Adrenal gland (tissue), 12 donors: ENCODE results near the gene CUX1. TPM values are rescaled to one million over a fixed set of nuclear protein-coding genes. Genes with fewer than 3 reads are reported as not detected.

Experiments used
- DNase-seq, 7 donors: peaks; one replicate each; pipeline ENCODE4 v3.0.0-alpha.2; 2019 to 2020
- H3K27ac ChIP-seq, 5 donors: fragments of 200-600 bp; sonication (generic) in 4 of 5; 1 replicate in 3 of 5; 2 replicates in 2 of 5; pipeline versions ENCODE4 v1.5.1 to v1.8.0; 2016 to 2020; ENCODE audit warnings: mild to moderate bottlenecking in 1 of 5
- H3K27me3 ChIP-seq: fragments of 200-600 bp; 2 replicates; pipeline ENCODE4 v1.8.0; 2021
- H3K36me3 ChIP-seq, 2 donors: fragments of 200-600 bp; replicated peaks in 1 of 2; 1 replicate in 1 of 2; 2 replicates in 1 of 2; pipeline versions ENCODE4 v1.5.1 to v1.8.0; 2018 to 2022
- H3K4me1 ChIP-seq, 2 donors: fragments of 200-600 bp; replicated peaks in 1 of 2; 1 replicate in 1 of 2; 2 replicates in 1 of 2; pipeline versions ENCODE4 v1.5.1 to v1.8.0; 2018 to 2021
- H3K4me3 ChIP-seq, 4 donors: fragments of 200-600 bp; sonication (generic) in 3 of 4; one replicate each; pipeline ENCODE4 v1.5.1; 2016 to 2018
- H3K9me3 ChIP-seq, 3 donors: fragments of 200-600 bp; sonication (generic) in 1 of 3; replicated peaks in 1 of 3; 1 replicate in 2 of 3; 2 replicates in 1 of 3; pipeline versions ENCODE4 v1.5.1 to v1.8.0; 2016 to 2021
- POLR2A ChIP-seq, 2 donors: fragments of 450-650 bp; IDR thresholded peaks; one replicate each; pipeline ENCODE4 v1.6.1; 2017; ENCODE audit warnings: antibody characterized with exemption in 2 of 2, mild to moderate bottlenecking in 2 of 2, moderate library complexity in 1 of 2
- WGBS, 4 donors: extraction: QIAGEN DNeasy Blood & Tissue Kit in 2 of 4; methylation state at CpG; one replicate each; pipeline versions ENCODE4 v1.1.5 to v1.1.7; 2013 to 2017; 5-methylcytosine and 5-hydroxymethylcytosine counted together
- intact Hi-C, 2 donors: fragments of 100-400 bp; cut with DNase I; formaldehyde crosslinking; loops; one replicate each; pipeline versions ENCODE4 v1.14.1 to v1.15.0; 2022 to 2023
- polyA plus RNA-seq, 3 donors: library from polyadenylated mRNA; stranded (reverse); fragments of 200-250 nt in 2 of 3; fragments of 350-450 nt in 1 of 3; fragmentation: Illumina TruSeq in 1 of 3; extraction: RNeasy Lipid Tissue Mini Kit (QIAGEN cat#74804) in 1 of 3; gene quantifications; one replicate each; pipeline ENCODE4 v1.2.3, GENCODE V29; 2013 to 2014
- total RNA-seq, 9 donors: library from RNA; depleted of rRNA in 4 of 9; stranded (reverse); fragments of >200 nt in 4 of 9; fragments of 120-200 nt in 1 of 9; fragmentation: NEBNext Ultra II Directional in 1 of 9; extraction: Animal tissue kit (Norgen Biotek cat#: 25700) in 1 of 9; gene quantifications; one replicate each; pipeline versions ENCODE4 v1.1.0 to v1.2.4, GENCODE V29; 2013 to 2023
- TF ChIP-seq, protein P1 (sequence below), 6 experiments: fragments of 450-650 bp in 4 of 6; fragments of 200-600 bp in 2 of 6; sonication (generic) in 1 of 6; IDR thresholded peaks; 1 replicate in 5 of 6; 2 replicates in 1 of 6; pipeline versions ENCODE4 v1.5.1 to v1.8.0; 2016 to 2021; ENCODE audit warnings: antibody characterized with exemption in 6 of 6, mild to moderate bottlenecking in 2 of 6, moderate library complexity in 1 of 6
- donor health status: healthy with polysubstance abuse.
- donor health status: Bipolar disorder and iron deficiency.
- donor health status: DM: yes; HTN: yes; CAD: no.
- donor health status: DM: no; HTN: no; CAD: no.
- donor health status: DM: no; HTN: no; CAD: no.
- donor health status: DM: yes; HTN: yes; CAD: no.

The CUX1 gene
- total and polyA plus RNA-seq, 12 donors: 17.2 to 72.6 (median 58.3) TPM

DNA sequence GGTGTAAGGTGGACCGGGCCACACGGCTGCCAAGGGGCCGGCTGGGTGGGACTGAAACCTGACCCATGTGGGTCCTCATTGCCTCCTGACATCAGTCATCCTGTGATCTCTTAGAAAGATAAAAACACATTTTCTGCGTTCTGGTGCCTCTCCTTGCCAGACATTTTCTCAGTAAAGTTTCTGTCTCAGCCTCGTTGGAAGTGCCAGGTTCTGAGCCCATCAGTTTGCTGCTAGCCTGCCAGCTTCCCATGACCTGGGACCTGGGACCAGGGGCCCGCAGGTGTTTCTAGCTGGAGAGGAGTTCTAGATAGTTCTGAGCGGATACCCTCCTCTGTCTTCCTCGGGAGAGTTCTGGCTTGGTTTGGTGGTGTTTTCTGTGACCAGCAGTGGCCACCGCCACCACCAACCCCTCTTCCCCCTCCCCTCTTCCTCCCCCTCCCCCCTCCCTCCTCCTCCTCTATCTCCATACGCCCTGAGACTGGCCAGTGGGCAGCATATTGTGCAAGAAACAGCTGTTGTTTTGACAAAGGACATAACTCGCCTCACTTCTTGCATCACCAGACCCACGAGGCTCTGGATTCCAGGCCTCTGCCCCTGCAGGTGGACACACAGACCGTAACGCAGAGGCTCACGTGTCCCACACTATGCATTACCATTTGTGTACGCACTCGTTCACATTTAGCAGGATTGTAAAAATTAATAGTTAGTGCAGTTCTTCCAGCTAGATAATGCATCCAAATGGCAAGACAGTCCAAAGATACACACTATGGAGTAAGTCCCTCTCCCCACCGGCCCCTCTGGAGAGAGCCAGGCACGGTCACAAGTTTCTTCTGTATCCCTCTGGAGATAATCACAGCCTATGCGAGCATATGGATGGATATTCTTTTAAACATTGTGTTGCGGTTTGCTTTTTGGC, 94.6 kb downstream of the CUX1 start:
- peaks cover 0 to 6% of the 10 kb centered on the region in 2 donors for H3K36me3 ChIP-seq
- H3K4me1 ChIP-seq: no peaks in the 10 kb centered on the region
- peak overlapping the region in 2 of 5 donors; percentile 5 to 60 for H3K27ac ChIP-seq
- intact Hi-C loops: no loop called here
- peak in 6 of 7 donors; percentile 46 to 80 (median 62) for DNase-seq
- no peak overlapping the region for H3K4me3 ChIP-seq
- TF ChIP-seq, protein P1, sequence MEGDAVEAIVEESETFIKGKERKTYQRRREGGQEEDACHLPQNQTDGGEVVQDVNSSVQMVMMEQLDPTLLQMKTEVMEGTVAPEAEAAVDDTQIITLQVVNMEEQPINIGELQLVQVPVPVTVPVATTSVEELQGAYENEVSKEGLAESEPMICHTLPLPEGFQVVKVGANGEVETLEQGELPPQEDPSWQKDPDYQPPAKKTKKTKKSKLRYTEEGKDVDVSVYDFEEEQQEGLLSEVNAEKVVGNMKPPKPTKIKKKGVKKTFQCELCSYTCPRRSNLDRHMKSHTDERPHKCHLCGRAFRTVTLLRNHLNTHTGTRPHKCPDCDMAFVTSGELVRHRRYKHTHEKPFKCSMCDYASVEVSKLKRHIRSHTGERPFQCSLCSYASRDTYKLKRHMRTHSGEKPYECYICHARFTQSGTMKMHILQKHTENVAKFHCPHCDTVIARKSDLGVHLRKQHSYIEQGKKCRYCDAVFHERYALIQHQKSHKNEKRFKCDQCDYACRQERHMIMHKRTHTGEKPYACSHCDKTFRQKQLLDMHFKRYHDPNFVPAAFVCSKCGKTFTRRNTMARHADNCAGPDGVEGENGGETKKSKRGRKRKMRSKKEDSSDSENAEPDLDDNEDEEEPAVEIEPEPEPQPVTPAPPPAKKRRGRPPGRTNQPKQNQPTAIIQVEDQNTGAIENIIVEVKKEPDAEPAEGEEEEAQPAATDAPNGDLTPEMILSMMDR (IDR thresholded peaks at IDR 0.05): peak in 1 of 6 experiments; percentile 10
- TF ChIP-seq POLR2A (IDR thresholded peaks at IDR 0.05): no peak
- H3K9me3 ChIP-seq: no peaks in the 10 kb centered on the region
- H3K27me3 ChIP-seq: no peaks in the 10 kb centered on the region
- 68 to 87% (median 75%) methylated on average over 14 to 21 of the region's 21 CpGs for WGBS, 4 donors

DNA sequence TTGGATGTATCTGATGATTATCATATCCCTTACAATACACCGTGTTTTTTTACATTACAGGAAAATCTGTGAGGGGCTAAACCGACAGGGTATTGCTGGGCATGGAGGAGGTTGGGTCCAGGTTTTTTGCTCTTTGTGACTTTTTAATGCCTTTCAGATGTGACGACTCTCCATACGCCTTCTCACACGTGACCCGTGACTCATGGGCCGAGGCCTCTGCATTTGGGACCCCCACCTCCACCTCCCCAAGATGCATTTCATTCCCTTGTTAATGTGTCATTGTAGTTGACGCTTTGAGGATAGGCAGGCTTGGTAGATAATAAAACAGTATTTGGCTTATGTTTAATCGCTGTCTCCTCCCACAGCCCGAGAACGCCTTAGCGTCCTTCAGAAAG, 95.3 kb downstream of the CUX1 start:
- Histone ChIP-seq H3K4me1 (no peaks in the 10 kb centered on the region), H3K4me3 (no peak overlapping the region), H3K27ac (peak overlapping the region in 1 of 5 donors; percentile 21), H3K36me3 (peaks cover 0 to 9% of the 10 kb centered on the region in 2 donors), H3K9me3 (no peaks in the 10 kb centered on the region), H3K27me3 (no peaks in the 10 kb centered on the region)
- TF ChIP-seq, protein P1 (IDR thresholded peaks at IDR 0.05): no peak
- no peak for TF ChIP-seq POLR2A (IDR thresholded peaks at IDR 0.05)
- no peak for DNase-seq
- 90 to 96% (median 94%) methylated on average over 12 of the region's 12 CpGs for WGBS, 4 donors
- intact Hi-C loops: no loop called here

DNA sequence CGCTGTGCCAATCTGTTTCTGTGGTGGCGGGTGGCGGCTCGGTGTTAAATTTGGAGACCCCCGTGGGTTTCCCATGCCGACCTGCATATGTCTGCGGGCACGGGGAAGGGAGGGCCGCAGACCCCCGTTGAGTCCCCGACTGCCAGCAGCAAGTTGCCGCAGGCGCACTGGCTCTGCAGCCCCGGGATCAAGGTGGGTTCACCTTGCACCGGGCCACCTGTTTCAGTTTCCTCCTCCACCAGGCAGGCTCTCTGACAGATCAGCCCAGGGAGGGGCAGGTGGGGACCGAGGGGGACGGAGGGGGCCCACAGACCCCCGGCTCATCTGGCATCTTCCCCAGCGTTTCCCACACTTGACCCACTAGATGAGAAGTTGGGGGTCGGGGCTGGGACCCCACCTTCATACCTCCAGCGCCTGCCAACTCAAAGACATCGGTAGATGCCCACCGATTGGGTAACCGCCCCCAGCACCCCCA, 95.9 kb downstream of the CUX1 start:
- no peaks in the 10 kb centered on the region for H3K4me1 ChIP-seq
- TF ChIP-seq POLR2A (IDR thresholded peaks at IDR 0.05): no peak
- TF ChIP-seq, protein P1 (IDR thresholded peaks at IDR 0.05): no peak
- DNase-seq: no peak
- 84 to 90% (median 86%) methylated on average over 12 to 24 of the region's 24 CpGs for WGBS, 4 donors
- H3K4me3 ChIP-seq: no peak overlapping the region
- intact Hi-C loops: no loop called here
- no peak overlapping the region for H3K27ac ChIP-seq
- H3K9me3 ChIP-seq: no peaks in the 10 kb centered on the region
- no peaks in the 10 kb centered on the region for H3K27me3 ChIP-seq
- peaks cover 0 to 15% of the 10 kb centered on the region in 2 donors for H3K36me3 ChIP-seq

DNA sequence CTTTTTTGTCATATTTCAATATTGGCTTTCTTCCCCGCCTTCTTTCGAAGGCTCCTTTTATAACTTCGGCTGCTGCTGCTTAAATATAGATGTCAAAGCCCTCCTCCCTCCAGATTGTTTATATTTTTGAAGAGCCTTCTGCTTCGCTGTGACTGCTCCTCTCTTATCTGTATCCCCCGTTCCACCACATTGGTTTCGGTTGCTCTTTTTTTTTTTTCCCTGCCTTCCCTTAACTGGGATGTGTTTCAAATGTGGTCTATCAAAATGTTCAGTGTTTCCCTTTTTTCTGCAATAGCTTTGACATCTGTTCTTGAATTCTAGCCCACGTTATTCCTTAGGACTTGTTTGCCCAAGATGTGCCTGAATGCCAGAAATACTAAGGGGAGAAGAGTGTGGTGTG, 96.4 kb downstream of the CUX1 start:
- Histone ChIP-seq H3K36me3 (peaks cover 0 to 19% of the 10 kb centered on the region in 2 donors), H3K4me1 (no peaks in the 10 kb centered on the region), H3K27me3 (no peaks in the 10 kb centered on the region), H3K27ac (no peak overlapping the region), H3K9me3 (no peaks in the 10 kb centered on the region), H3K4me3 (no peak overlapping the region)
- WGBS, 4 donors: 56 to 74% (median 62%) methylated on average over 7 of the region's 7 CpGs
- no peak for DNase-seq
- intact Hi-C loops: no loop called here
- no peak for TF ChIP-seq POLR2A (IDR thresholded peaks at IDR 0.05)
- TF ChIP-seq, protein P1 (IDR thresholded peaks at IDR 0.05): no peak
